ENCODE measurements around the gene NRL. TPM values are rescaled to one million over a fixed set of nuclear protein-coding genes. Genes with fewer than 3 reads are reported as not detected.

NRL gene
- polyA plus RNA-seq, 2 of the 4 experiments (the other 2 are of a cell fraction) = 0.93 to 0.97 TPM

DNA sequence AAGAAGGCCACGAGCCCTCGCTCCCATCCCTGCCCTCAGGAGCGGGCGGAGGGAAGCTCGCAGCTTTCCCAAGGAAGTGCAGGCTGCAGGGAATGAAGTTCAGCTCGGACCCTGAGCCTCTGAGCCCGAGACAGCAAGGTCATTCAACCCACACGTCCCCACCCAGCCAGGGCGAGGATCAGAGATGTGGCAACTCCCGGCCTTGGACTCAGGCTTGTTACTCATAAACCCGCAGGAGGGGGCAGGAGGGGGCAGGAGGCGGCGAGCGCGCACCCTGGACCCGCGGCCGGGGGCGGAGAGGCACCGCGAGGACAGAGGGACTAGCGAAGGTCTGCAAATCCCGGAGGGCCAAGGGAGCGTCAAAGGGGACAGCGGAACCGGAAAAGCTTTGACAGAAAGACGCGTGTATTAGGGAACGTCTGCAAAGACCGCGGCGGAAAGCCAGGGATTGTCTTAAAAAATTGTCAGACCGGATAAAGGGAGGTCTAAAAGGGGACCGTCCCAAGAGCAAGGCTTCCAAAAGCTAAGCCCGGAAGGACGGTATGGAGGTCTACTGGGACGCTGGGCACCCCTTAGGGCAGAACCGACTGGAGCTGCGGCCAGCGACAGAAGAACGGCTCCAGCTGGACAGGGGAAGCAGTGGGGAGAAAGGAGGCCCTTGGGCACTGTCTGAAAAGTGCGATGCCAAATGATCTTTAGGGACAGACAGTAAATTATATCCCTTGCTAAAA lies 783 bp downstream of the NRL start:
- peak overlapping the region; percentile 78 for H3K4me2 ChIP-seq
- ChIA-PET POLR2A (interaction anchor here (0.5 to 2.9 kb wide), 22 partner anchors 10 to 1470 kb away, joined by 3 to 55 read pairs (median 4); partner anchors contain the start of genes CARMIL3, CIDEB, EMC9 and IRF9), CTCF (interaction anchor here (0.8 to 5.6 kb wide), 13 partner anchors 12 to 525 kb away, joined by 3 to 44 read pairs (median 4); partner anchors contain the start of genes EMC9 and IRF9)
- FAIRE-seq (no peak), DNase-seq (ENCODE audit: low read depth in 1 of 2, low spot score in 1 of 2) (peak; percentile 76 to 92), ATAC-seq (peak; percentile 74 to 75)
- H3K9me3 ChIP-seq = no peaks in the 10 kb centered on the region
- peak overlapping the region; percentile 95 to 96 for H3K27ac ChIP-seq
- 2% methylated on average over 36 of the region's 42 CpGs for WGBS (ENCODE audit: missing lambda C conversion rate)
- H3K4me1 ChIP-seq = peaks cover 13% of the 10 kb centered on the region; the same call in 1 of the 3 replicates
- H3K4me3 ChIP-seq = peak overlapping the region; percentile 62
- no peak for TF ChIP-seq CBX8 (IDR thresholded peaks at IDR 0.05)
- no peak for TF ChIP-seq TP53 (CRISPR knock-in tag; IDR thresholded peaks at IDR 0.05)
- TF ChIP-seq, protein P1, sequence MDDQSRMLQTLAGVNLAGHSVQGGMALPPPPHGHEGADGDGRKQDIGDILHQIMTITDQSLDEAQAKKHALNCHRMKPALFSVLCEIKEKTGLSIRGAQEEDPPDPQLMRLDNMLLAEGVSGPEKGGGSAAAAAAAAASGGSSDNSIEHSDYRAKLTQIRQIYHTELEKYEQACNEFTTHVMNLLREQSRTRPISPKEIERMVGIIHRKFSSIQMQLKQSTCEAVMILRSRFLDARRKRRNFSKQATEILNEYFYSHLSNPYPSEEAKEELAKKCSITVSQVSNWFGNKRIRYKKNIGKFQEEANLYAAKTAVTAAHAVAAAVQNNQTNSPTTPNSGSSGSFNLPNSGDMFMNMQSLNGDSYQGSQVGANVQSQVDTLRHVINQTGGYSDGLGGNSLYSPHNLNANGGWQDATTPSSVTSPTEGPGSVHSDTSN (IDR thresholded peaks at IDR 0.05) = no peak; the same call in 1 of the 2 replicates
- TF ChIP-seq, protein P2, sequence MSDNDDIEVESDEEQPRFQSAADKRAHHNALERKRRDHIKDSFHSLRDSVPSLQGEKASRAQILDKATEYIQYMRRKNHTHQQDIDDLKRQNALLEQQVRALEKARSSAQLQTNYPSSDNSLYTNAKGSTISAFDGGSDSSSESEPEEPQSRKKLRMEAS (IDR thresholded peaks at IDR 0.05) = peak; percentile 51; the same call in 1 of the 2 replicates
- no peak for TF ChIP-seq POLR2AphosphoS2 (conservative IDR thresholded peaks at IDR 0.05; ENCODE audit: low read length)
- TF ChIP-seq ESRRA (IDR thresholded peaks at IDR 0.05; ENCODE audit: borderline replicate concordance, low read length) = no peak
- no peak for TF ChIP-seq RFX5 (IDR thresholded peaks at IDR 0.05)
- TF ChIP-seq CEBPB (IDR thresholded peaks at IDR 0.05) = peak; percentile 49 to 83; a peak in 3 of 4 replicates
- TF ChIP-seq KDM5A (IDR thresholded peaks at IDR 0.05) = 0 out of 2 replicates have a peak, but pooled peaks have one; percentile 34
- TF ChIP-seq CBX2 (IDR thresholded peaks at IDR 0.05; ENCODE audit: borderline replicate concordance, low read depth) = no peak
- TF ChIP-seq HOXA7 (CRISPR knock-in tag; IDR thresholded peaks at IDR 0.05) = no peak
- TF ChIP-seq ZC3H11A (IDR thresholded peaks at IDR 0.05) = no peak
- TF ChIP-seq HOXB13 (CRISPR knock-in tag; IDR thresholded peaks at IDR 0.05; ENCODE audit: low read depth) = peak; percentile 47; the same call in 1 of the 2 replicates
- no peak for TF ChIP-seq MYC (IDR thresholded peaks at IDR 0.05; ENCODE audit: borderline replicate concordance, low read length)
- no peak for TF ChIP-seq HOXB5 (CRISPR knock-in tag; IDR thresholded peaks at IDR 0.05)
- TF ChIP-seq NPAS2 (CRISPR knock-in tag; IDR thresholded peaks at IDR 0.05; ENCODE audit: borderline replicate concordance) = no peak
- TF ChIP-seq KDM1A (IDR thresholded peaks at IDR 0.05; ENCODE audit: low read depth) = no peak
- TF ChIP-seq BHLHE40 (IDR thresholded peaks at IDR 0.05; ENCODE audit: low read depth, low read length) = no peak
- no peak for TF ChIP-seq SREBF2 (IDR thresholded peaks at IDR 0.05)
- TF ChIP-seq FOSL2 (IDR thresholded peaks at IDR 0.05) = no peak
- TF ChIP-seq FOSL2 (CRISPR knock-in tag; IDR thresholded peaks at IDR 0.05) = peak; percentile 33
- no peak for TF ChIP-seq CHD2 (IDR thresholded peaks at IDR 0.05; ENCODE audit: low read length, partially characterized antibody)
- no peak for TF ChIP-seq HEYL (CRISPR knock-in tag; IDR thresholded peaks at IDR 0.05)
- peak; percentile 74; the same call in 2 of the 3 replicates for TF ChIP-seq BCL3 (IDR thresholded peaks at IDR 0.05)
- no peak for TF ChIP-seq HES2 (IDR thresholded peaks at IDR 0.05)
- 0 out of 2 replicates have a peak, but pooled peaks have one; percentile 66 for TF ChIP-seq MAZ (IDR thresholded peaks at IDR 0.05; ENCODE audit: borderline replicate concordance, low read depth, low read length)
- TF ChIP-seq, protein P3, sequence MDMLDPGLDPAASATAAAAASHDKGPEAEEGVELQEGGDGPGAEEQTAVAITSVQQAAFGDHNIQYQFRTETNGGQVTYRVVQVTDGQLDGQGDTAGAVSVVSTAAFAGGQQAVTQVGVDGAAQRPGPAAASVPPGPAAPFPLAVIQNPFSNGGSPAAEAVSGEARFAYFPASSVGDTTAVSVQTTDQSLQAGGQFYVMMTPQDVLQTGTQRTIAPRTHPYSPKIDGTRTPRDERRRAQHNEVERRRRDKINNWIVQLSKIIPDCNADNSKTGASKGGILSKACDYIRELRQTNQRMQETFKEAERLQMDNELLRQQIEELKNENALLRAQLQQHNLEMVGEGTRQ (IDR thresholded peaks at IDR 0.05) = no peak
- TF ChIP-seq JUN (IDR thresholded peaks at IDR 0.05) = peak; percentile 63 to 82; a peak in 3 of 5 replicates
- TF ChIP-seq E2F6 (IDR thresholded peaks at IDR 0.05; ENCODE audit: borderline replicate concordance, low read depth) = peak; percentile 60; the same call in 1 of the 2 replicates
- TF ChIP-seq GATA3 (IDR thresholded peaks at IDR 0.05; ENCODE audit: borderline replicate concordance) = peak; percentile 27; the same call in 1 of the 2 replicates
- TF ChIP-seq MAFK (IDR thresholded peaks at IDR 0.05; ENCODE audit: partially characterized antibody) = peak; percentile 16
- TF ChIP-seq SMC3 (IDR thresholded peaks at IDR 0.05) = peak; percentile 20; the same call in 1 of the 3 replicates
- no peak for TF ChIP-seq EHMT2 (IDR thresholded peaks at IDR 0.05; ENCODE audit: low read depth)
- TF ChIP-seq RCOR1 (IDR thresholded peaks at IDR 0.05; ENCODE audit: low read depth, low read length) = no peak
- peak; percentile 67 for TF ChIP-seq POLR2A (IDR thresholded peaks at IDR 0.05; ENCODE audit: low read length)
- TF ChIP-seq ELK1 (IDR thresholded peaks at IDR 0.05; ENCODE audit: low read depth, low read length) = no peak
- no peak for TF ChIP-seq FOSB (CRISPR knock-in tag; IDR thresholded peaks at IDR 0.05)
